WTC11 (cell line): ENCODE data around the gene SGIP1. TPM values are rescaled to one million over a fixed set of nuclear protein-coding genes. Genes with fewer than 3 reads are reported as not detected.
A peak's percentile ranks its signal among the peaks of the same experiment; 100 is the strongest.

Source experiments
- ATAC-seq: fragments of 200-7000 bp; cut with Tn5 transposase; 2 replicates; pipeline ENCODE4 v1.10.0; 2021; ENCODE audit warnings: mild to moderate bottlenecking, moderate library complexity
- CTCF ChIA-PET: fragments of 300-600 bp; sonication (Branson Sonifier 250); formaldehyde crosslinking; loops from one replicate; lab custom pipeline; 2021; ENCODE audit warnings: antibody characterized with exemption; lab: Charles Lee
- POLR2A ChIA-PET: fragments of 350-600 bp; sonication (Branson Sonifier 250); formaldehyde crosslinking; loops from one replicate; lab custom pipeline; 2021; ENCODE audit warnings: antibody characterized with exemption; lab: Charles Lee
- DNase-seq: peaks from one replicate; pipeline ENCODE4 v3.0.0; 2021; ENCODE audit warnings: low spot score
- H3K27ac Mint-ChIP-seq: 2 replicates; pipeline ENCODE4 v1.8.0; 2021; ENCODE audit warnings: mixed read lengths
- H3K27me3 Mint-ChIP-seq: 2 replicates; pipeline ENCODE4 v1.8.0; 2021; ENCODE audit warnings: low read depth, mild to moderate bottlenecking, moderate library complexity, mixed read lengths
- H3K36me3 Mint-ChIP-seq: 2 replicates; pipeline ENCODE4 v1.8.0; 2021; ENCODE audit warnings: mixed read lengths
- H3K4me1 Mint-ChIP-seq: 2 replicates; pipeline ENCODE4 v1.8.0; 2022; ENCODE audit warnings: mixed read lengths
- H3K4me3 Mint-ChIP-seq: 2 replicates; pipeline ENCODE4 v1.8.0; 2021; ENCODE audit warnings: mild to moderate bottlenecking, moderate library complexity, mixed read lengths
- H3K9me3 Mint-ChIP-seq: 2 replicates; pipeline ENCODE4 v1.8.0; 2021; ENCODE audit warnings: mixed read lengths
- ARID4B ChIP-seq: sonication (generic); formaldehyde crosslinking; IDR thresholded peaks from 2 replicates; pipeline ENCODE4 v1.8.0; 2023; ENCODE audit warnings: missing genetic modification reagents, mild to moderate bottlenecking, borderline replicate concordance
- ATF1 ChIP-seq: sonication (generic); formaldehyde crosslinking; IDR thresholded peaks from 2 replicates; pipeline ENCODE4 v1.8.1; 2023; ENCODE audit warnings: mild to moderate bottlenecking, moderate library complexity, missing genetic modification reagents
- ATF3 ChIP-seq: sonication (generic); formaldehyde crosslinking; conservative IDR thresholded peaks from 2 replicates; pipeline ENCODE4 v1.8.1; 2022; ENCODE audit warnings: mild to moderate bottlenecking, missing genetic modification reagents
- E2F1 ChIP-seq: sonication (generic); formaldehyde crosslinking; IDR thresholded peaks from 2 replicates; pipeline ENCODE4 v1.8.0; 2022; ENCODE audit warnings: mild to moderate bottlenecking, missing genetic modification reagents
- FOXK1 ChIP-seq: sonication (generic); formaldehyde crosslinking; IDR thresholded peaks from 2 replicates; pipeline ENCODE4 v1.8.0; 2022; ENCODE audit warnings: mild to moderate bottlenecking, moderate library complexity, missing genetic modification reagents
- HMGA2 ChIP-seq: fragments of 250-450 bp; sonication (Bioruptor Pico); IDR thresholded peaks from 2 replicates; pipeline ENCODE4 v1.4.0; 2021; ENCODE audit warnings: mild to moderate bottlenecking, moderate library complexity
- JAZF1 ChIP-seq: fragments of 250-450 bp; sonication (Bioruptor Pico); IDR thresholded peaks from 2 replicates; pipeline ENCODE4 v1.9.0; 2021; ENCODE audit warnings: moderate library complexity, mild to moderate bottlenecking, inconsistent platforms
- MLX ChIP-seq: sonication (generic); formaldehyde crosslinking; IDR thresholded peaks from 2 replicates; pipeline ENCODE4 v1.8.1; 2023; ENCODE audit warnings: mild to moderate bottlenecking, missing genetic modification reagents, moderate library complexity
- MXD4 ChIP-seq: fragments of 250-450 bp; sonication (Bioruptor Pico); IDR thresholded peaks from 2 replicates; pipeline ENCODE4 v1.8.0; 2021; ENCODE audit warnings: mild to moderate bottlenecking, moderate library complexity, borderline replicate concordance
- MYBL2 ChIP-seq: sonication (generic); formaldehyde crosslinking; IDR thresholded peaks from 2 replicates; pipeline ENCODE4 v1.8.1; 2023; ENCODE audit warnings: mild to moderate bottlenecking, moderate library complexity, missing genetic modification reagents
- OVOL2 ChIP-seq: fragments of 250-450 bp; sonication (Bioruptor Pico); IDR thresholded peaks from 2 replicates; pipeline ENCODE4 v1.9.0; 2021; ENCODE audit warnings: mild to moderate bottlenecking, borderline replicate concordance
- SOX15 ChIP-seq: fragments of 250-450 bp; sonication (Bioruptor Pico); IDR thresholded peaks from 2 replicates; pipeline ENCODE4 v1.9.0; 2021; ENCODE audit warnings: mild to moderate bottlenecking
- STAT6 ChIP-seq: sonication (generic); formaldehyde crosslinking; conservative IDR thresholded peaks from 2 replicates; pipeline ENCODE4 v1.8.1; 2023; ENCODE audit warnings: mild to moderate bottlenecking, low read depth, missing genetic modification reagents, moderate library complexity
- TCF7 ChIP-seq: sonication (generic); formaldehyde crosslinking; IDR thresholded peaks from 2 replicates; pipeline ENCODE4 v1.8.0; 2022; ENCODE audit warnings: mild to moderate bottlenecking, low read depth, missing genetic modification reagents, moderate library complexity
- TEAD4 ChIP-seq: sonication (generic); formaldehyde crosslinking; IDR thresholded peaks from 2 replicates; pipeline ENCODE4 v1.8.0; 2022; ENCODE audit warnings: mild to moderate bottlenecking, missing genetic modification reagents
- ZNF317 ChIP-seq: sonication (generic); formaldehyde crosslinking; IDR thresholded peaks from 2 replicates; pipeline ENCODE4 v1.8.1; 2023; ENCODE audit warnings: low read depth, mild to moderate bottlenecking, moderate library complexity, missing genetic modification reagents, borderline replicate concordance
- ZNF671 ChIP-seq: fragments of 250-450 bp; sonication (Bioruptor Pico); IDR thresholded peaks from 2 replicates; pipeline ENCODE4 v1.8.0; 2021; ENCODE audit warnings: mild to moderate bottlenecking
- total RNA-seq: library from RNA; stranded (reverse); gene quantifications from 3 replicates; pipeline ENCODE4 v1.2.3, GENCODE V29; 2021
- TF ChIP-seq, protein P1 (sequence below): sonication (generic); formaldehyde crosslinking; IDR thresholded peaks from 2 replicates; pipeline ENCODE4 v1.8.0; 2022; ENCODE audit warnings: mild to moderate bottlenecking, missing genetic modification reagents
- TF ChIP-seq, protein P2 (sequence below): fragments of 250-450 bp; sonication (Bioruptor Pico); IDR thresholded peaks from 2 replicates; pipeline ENCODE4 v1.9.0; 2021; ENCODE audit warnings: moderate library complexity, mild to moderate bottlenecking, inconsistent platforms, borderline replicate concordance
- TF ChIP-seq, protein P3 (sequence below): sonication (generic); formaldehyde crosslinking; IDR thresholded peaks from 2 replicates; pipeline ENCODE4 v1.8.1; 2022; ENCODE audit warnings: missing genetic modification reagents, borderline replicate concordance

SGIP1 gene
- total RNA-seq, 1 experiment from 2014 or later, result 3.9 TPM

DNA sequence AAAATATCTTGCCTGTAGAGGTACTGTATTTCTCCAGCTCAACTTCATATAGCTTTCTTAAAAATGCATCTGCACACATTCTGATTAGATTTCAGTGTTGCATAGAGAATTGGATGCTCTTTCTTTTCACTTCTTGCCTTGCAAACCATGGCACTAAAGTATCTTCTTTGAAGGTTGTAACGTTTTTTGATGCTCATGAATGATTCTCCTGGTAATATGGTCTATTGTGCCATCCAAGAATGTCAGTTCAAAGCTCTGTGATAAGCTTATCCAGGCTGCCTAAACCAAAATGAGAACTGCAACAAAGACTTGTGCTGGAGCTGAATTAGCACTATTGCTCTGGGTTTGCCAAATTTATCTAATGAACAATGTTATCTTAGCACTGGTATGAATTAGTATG, 1.9 kb downstream of the SGIP1 start:
- Mint-ChIP-seq H3K4me1 (peaks cover 38% of the 10 kb centered on the region), H3K27ac (no peak overlapping the region), H3K27me3 (peaks cover 32% of the 10 kb centered on the region), H3K4me3 (no peak overlapping the region), H3K36me3 (no peaks in the 10 kb centered on the region), H3K9me3 (no peaks in the 10 kb centered on the region)
- POLR2A ChIA-PET, result no interaction called here
- ATAC-seq (no peak), DNase-seq (no peak)
- CTCF ChIA-PET, result interaction anchor here (1.0 kb wide), 1 partner anchor 32 kb away, joined by 3 read pairs; no protein-coding TSS in a partner anchor
- TF ChIP-seq ATF3 (CRISPR knock-in tag) (no peak), MXD4 (CRISPR knock-in tag) (no peak), ARID4B (CRISPR knock-in tag) (no peak), SOX15 (no peak), ZNF317 (no peak), OVOL2 (CRISPR knock-in tag) (no peak), ATF1 (CRISPR knock-in tag) (no peak), STAT6 (CRISPR knock-in tag) (no peak), HMGA2 (no peak), TEAD4 (no peak), TCF7 (no peak)
- TF ChIP-seq, protein P1, sequence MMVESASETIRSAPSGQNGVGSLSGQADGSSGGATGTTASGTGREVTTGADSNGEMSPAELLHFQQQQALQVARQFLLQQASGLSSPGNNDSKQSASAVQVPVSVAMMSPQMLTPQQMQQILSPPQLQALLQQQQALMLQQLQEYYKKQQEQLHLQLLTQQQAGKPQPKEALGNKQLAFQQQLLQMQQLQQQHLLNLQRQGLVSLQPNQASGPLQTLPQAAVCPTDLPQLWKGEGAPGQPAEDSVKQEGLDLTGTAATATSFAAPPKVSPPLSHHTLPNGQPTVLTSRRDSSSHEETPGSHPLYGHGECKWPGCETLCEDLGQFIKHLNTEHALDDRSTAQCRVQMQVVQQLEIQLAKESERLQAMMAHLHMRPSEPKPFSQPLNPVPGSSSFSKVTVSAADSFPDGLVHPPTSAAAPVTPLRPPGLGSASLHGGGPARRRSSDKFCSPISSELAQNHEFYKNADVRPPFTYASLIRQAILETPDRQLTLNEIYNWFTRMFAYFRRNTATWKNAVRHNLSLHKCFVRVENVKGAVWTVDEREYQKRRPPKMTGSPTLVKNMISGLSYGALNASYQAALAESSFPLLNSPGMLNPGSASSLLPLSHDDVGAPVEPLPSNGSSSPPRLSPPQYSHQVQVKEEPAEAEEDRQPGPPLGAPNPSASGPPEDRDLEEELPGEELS, result no peak
- TF ChIP-seq, all 79 proteins: peak for 0

DNA sequence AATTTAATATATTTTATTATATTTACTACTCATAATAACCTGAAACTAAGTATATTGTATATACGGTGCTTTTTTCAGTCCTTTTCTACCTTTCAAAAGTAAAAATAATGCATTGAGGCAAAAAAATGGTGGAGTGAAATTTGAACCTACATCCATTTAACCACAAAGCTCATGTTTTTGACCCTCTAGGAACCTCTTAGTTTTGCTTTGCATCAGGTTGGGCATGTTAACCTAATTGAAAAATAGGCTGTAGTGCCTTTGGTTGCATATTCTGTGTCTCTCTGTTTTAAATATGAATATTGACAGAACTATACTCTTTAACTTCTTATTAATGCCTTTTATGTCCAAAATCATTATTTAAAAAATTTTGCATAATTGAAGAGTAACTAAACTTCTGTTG, 3.8 kb downstream of the SGIP1 start:
- ChIA-PET CTCF (no interaction called here), POLR2A (no interaction called here)
- no peaks in the 10 kb centered on the region for H3K36me3 Mint-ChIP-seq
- no peaks in the 10 kb centered on the region for H3K9me3 Mint-ChIP-seq
- H3K27ac Mint-ChIP-seq, result no peak overlapping the region
- no peak overlapping the region for H3K4me3 Mint-ChIP-seq
- DNase-seq (no peak), ATAC-seq (no peak)
- TF ChIP-seq ZNF671, result no peak
- peaks cover 16% of the 10 kb centered on the region for H3K27me3 Mint-ChIP-seq
- peaks cover 33% of the 10 kb centered on the region for H3K4me1 Mint-ChIP-seq

- H3K27ac Mint-ChIP-seq, result no peak overlapping the region
- peak; percentile 60 for ATAC-seq
- TF ChIP-seq, protein P2, sequence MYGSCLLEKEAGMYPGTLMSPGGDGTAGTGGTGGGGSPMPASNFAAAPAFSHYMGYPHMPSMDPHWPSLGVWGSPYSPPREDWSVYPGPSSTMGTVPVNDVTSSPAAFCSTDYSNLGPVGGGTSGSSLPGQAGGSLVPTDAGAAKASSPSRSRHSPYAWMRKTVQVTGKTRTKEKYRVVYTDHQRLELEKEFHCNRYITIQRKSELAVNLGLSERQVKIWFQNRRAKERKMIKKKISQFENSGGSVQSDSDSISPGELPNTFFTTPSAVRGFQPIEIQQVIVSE (CRISPR knock-in tag), result no peak
- TF ChIP-seq TEAD4, result no peak
- no peak for TF ChIP-seq JAZF1 (CRISPR knock-in tag)
- no peak for TF ChIP-seq MLX (CRISPR knock-in tag)
- TF ChIP-seq FOXK1 (CRISPR knock-in tag), result no peak
- TF ChIP-seq, protein P3, sequence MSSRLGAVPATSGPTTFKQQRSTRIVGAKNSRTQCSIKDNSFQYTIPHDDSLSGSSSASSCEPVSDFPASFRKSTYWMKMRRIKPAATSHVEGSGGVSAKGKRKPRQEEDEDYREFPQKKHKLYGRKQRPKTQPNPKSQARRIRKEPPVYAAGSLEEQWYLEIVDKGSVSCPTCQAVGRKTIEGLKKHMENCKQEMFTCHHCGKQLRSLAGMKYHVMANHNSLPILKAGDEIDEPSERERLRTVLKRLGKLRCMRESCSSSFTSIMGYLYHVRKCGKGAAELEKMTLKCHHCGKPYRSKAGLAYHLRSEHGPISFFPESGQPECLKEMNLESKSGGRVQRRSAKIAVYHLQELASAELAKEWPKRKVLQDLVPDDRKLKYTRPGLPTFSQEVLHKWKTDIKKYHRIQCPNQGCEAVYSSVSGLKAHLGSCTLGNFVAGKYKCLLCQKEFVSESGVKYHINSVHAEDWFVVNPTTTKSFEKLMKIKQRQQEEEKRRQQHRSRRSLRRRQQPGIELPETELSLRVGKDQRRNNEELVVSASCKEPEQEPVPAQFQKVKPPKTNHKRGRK, result no peak
- no peak for TF ChIP-seq E2F1 (CRISPR knock-in tag)
- TF ChIP-seq MYBL2 (CRISPR knock-in tag), result no peak
Measured at GRCh38 chr1:66539491-66539890, 5.5 kb downstream of the SGIP1 start.

More at GRCh38 chr1:66539491-66539890, 5.5 kb downstream of the SGIP1 start:
- Mint-ChIP-seq H3K36me3 (no peaks in the 10 kb centered on the region), H3K27me3 (peaks cover under 1% of the 10 kb centered on the region; the same call in 1 of the 2 replicates), H3K4me1 (peaks cover 29% of the 10 kb centered on the region), H3K9me3 (no peaks in the 10 kb centered on the region), H3K4me3 (no peak overlapping the region)
- POLR2A ChIA-PET, result no interaction called here
- CTCF ChIA-PET, result no interaction called here
- no peak for DNase-seq
